Adipocyte (in vitro differentiated cells): ENCODE data around the gene NRXN3.

ENCODE experiments used
- DNase-seq: peaks from one replicate; pipeline ENCODE4 v3.0.0-alpha.2; 2015; ENCODE audit warnings: low read depth
- H3K27me3 ChIP-seq: replicated peaks from 2 replicates; pipeline ENCODE4 v1.7.0; 2013; ENCODE audit warnings: mild to moderate bottlenecking, low read length, moderate library complexity; ENCODE audit not compliant: control insufficient read depth, insufficient read depth
- H3K36me3 ChIP-seq: 2 replicates; pipeline ENCODE4 v1.7.0; 2013; ENCODE audit warnings: low read length, mild to moderate bottlenecking, moderate library complexity; ENCODE audit not compliant: control insufficient read depth, insufficient read depth, severe bottlenecking
- H3K4me1 ChIP-seq: 2 replicates; pipeline ENCODE4 v1.7.0; 2013; ENCODE audit warnings: mild to moderate bottlenecking, low read length, moderate library complexity; ENCODE audit not compliant: control insufficient read depth, insufficient read depth
- H3K4me3 ChIP-seq: 2 replicates; pipeline ENCODE4 v1.7.0; 2013; ENCODE audit warnings: mild to moderate bottlenecking, low read length, moderate library complexity
- H3K9ac ChIP-seq: 2 replicates; pipeline ENCODE4 v1.7.0; 2013; ENCODE audit warnings: mild to moderate bottlenecking, low read length, moderate library complexity
- H3K9me3 ChIP-seq: 2 replicates; pipeline ENCODE4 v1.7.0; 2013; ENCODE audit warnings: mild to moderate bottlenecking, low read length, moderate library complexity; ENCODE audit not compliant: control insufficient read depth

The NRXN3 gene

DNA sequence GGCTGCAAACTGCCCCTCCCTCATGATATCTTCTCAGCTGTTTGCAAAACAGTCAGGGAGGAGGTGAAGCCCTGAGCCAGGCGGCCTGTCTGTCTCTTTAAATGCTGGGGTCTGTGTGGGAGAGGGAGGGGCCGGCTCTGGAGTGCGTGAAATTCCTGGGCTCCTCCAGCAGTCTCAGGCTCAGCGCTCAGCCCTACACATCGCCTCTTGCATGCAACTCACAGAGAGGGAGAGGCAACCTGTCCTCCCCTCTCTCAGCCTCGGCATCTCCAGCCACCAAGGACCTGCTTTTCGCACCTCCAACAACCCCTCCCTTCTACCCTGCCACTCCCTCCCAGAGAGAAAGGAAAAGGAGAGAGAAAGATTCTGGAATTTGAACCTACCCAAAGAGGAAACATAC, at the start of gene NRXN3:
Gene NRXN3 (plus strand): TSS at position 171 of the 400 bp plus-strand sequence. CDS start 72,721 bp downstream, outside the sequence.
- H3K9ac ChIP-seq = no peak within 1 kb of the TSS
- H3K4me1 ChIP-seq = no peaks in the 10 kb centered on the region
- no peaks in the 10 kb centered on the region for H3K36me3 ChIP-seq
- H3K27me3 ChIP-seq = peaks cover 38% of the 10 kb centered on the region
- no peaks in the 10 kb centered on the region for H3K9me3 ChIP-seq
- H3K4me3 ChIP-seq = no peak within 1 kb of the TSS
- no peak for DNase-seq

DNA sequence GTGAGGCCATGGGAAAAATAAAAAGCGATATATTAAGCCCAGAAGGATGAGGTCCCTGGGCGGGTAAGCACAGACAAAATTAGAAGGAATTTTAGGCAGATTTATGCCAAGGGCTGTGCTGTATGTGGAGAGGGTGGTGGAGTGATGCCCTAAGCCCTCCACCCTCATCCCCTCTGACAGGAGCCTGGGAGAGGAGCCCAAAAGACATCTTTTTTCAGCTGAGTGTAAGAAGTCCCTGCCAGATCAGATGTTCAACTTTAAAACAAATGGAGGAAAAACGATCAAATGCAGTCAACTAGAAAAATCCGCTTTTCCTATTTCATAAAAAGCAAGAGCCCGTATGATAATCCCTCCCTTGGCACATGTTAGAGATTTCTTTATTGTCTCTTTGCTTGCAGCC, 47.7 kb upstream of the NRXN3 start:
- H3K27me3 ChIP-seq = peaks cover 8% of the 10 kb centered on the region
- no peaks in the 10 kb centered on the region for H3K36me3 ChIP-seq
- H3K4me3 ChIP-seq = no peak overlapping the region
- no peaks in the 10 kb centered on the region for H3K9me3 ChIP-seq
- no peaks in the 10 kb centered on the region for H3K4me1 ChIP-seq
- no peak overlapping the region for H3K9ac ChIP-seq
- DNase-seq = no peak

DNA sequence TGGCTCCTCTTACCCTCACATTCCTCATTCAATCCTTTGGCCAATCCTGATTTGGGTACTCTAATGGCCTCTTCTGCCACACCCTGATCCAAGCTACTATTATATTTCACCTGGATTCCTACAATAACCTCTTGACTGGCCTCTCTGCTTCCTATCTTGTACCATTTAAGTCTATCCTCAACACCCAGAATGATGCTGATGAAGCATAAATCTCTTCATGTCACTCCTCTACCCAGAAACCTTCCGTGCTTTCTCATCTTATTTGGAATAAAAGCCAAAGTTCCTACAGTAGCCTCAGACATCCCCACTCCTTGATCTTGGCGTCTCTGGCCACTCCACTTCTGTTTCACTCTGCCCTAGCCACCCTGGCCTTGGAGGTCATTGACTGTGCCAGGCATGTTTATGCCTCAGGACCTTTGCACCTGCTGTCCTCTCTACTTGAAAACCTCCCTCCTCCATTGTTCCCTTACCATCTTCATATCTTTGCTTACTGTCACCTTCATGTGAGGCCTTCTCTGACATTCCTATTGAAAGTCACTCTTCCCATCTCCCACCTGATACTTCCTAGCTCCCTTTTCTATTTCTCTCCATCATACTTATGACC, 46.4 kb upstream of the NRXN3 start:
- H3K4me3 ChIP-seq = no peak overlapping the region
- peaks cover 8% of the 10 kb centered on the region for H3K27me3 ChIP-seq
- H3K4me1 ChIP-seq = no peaks in the 10 kb centered on the region
- H3K36me3 ChIP-seq = no peaks in the 10 kb centered on the region
- no peak for DNase-seq
- H3K9ac ChIP-seq = no peak overlapping the region
- H3K9me3 ChIP-seq = no peaks in the 10 kb centered on the region

DNA sequence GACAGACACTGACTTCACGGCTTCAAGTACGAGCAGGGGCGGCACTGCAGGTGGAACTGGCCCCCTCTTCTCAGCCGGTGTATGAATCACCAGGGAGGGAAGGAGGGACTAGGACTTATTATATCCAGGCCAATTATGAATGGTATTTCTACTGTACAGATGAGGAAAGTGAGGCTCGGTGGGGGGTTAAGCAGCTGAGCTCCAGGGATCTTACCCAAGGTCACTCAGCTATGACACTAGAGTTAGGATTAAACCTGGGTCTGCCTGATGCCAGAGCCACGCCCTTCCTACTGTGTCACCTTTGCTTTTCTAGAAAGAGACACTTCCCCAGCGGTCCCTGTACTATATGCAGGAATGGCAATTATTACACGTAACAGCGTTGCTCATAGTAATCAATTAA, 42.2 kb upstream of the NRXN3 start:
- H3K36me3 ChIP-seq = no peaks in the 10 kb centered on the region
- H3K4me3 ChIP-seq = no peak overlapping the region
- no peak for DNase-seq
- H3K27me3 ChIP-seq = peaks cover 13% of the 10 kb centered on the region
- no peaks in the 10 kb centered on the region for H3K9me3 ChIP-seq
- H3K9ac ChIP-seq = no peak overlapping the region
- no peaks in the 10 kb centered on the region for H3K4me1 ChIP-seq

DNA sequence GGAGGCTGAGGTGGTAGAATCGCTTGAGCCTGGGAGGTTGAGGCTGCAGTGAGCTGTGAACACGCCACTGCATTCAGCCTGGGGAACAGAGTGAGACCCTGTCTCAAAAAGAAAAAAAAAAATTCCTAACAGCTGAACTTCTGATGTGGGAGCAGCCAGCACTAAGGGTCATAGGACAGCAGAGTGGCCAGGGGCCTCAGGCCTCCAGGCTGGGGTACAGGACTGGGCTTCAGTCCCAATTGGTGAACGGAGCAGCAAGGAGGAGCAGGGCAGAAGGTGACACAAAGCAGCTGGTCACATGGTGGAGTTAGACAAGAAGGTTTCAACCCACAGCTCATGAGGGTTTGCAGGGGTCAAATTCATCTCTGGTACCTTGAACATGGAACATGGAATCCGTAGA, 40.8 kb upstream of the NRXN3 start:
- Histone ChIP-seq H3K36me3 (no peaks in the 10 kb centered on the region), H3K27me3 (peaks cover 11% of the 10 kb centered on the region), H3K9ac (no peak overlapping the region), H3K4me1 (no peaks in the 10 kb centered on the region), H3K4me3 (no peak overlapping the region), H3K9me3 (no peaks in the 10 kb centered on the region)
- DNase-seq = no peak

DNA sequence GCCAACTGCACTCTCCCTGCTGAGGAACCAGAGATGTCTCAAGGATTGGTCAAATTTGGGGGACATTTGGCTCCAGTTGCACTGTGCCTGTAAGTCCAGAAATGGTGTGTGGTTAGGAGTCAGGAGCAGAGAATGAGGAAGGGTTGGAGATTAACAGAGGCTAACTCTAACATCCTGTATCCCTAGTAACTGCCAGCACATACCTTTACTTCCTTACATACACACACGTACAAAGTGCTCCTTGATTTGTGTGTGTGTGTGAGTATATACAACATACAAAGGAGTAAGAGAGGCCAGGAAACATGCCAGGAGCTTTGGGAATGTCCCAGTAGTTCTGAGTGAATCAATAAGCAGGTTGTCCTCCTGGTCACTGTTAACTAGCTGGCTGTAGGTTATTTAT, 39.8 kb upstream of the NRXN3 start:
- peaks cover 11% of the 10 kb centered on the region for H3K27me3 ChIP-seq
- H3K4me3 ChIP-seq = no peak overlapping the region
- no peaks in the 10 kb centered on the region for H3K4me1 ChIP-seq
- H3K9ac ChIP-seq = no peak overlapping the region
- no peaks in the 10 kb centered on the region for H3K9me3 ChIP-seq
- no peak for DNase-seq
- no peaks in the 10 kb centered on the region for H3K36me3 ChIP-seq

DNA sequence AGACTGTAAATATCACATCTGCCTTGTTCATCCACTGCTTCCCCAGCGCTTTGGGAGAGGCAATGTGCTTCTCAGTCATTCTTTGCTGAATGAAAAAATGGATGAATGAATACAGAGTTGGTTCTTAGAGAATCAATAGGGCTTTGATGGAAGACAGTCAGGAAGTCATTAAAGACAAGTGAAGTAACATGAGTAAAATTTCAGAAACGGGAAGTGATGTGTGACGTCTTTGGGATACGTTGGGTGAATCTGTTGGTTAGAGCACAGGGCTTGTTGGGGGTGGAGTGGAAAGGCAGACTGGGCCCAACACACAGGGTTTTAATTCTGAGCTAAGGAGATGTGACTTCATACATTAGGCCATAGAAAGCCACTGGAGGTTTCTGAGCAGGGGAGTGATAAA, 39.0 kb upstream of the NRXN3 start:
- no peak overlapping the region for H3K4me3 ChIP-seq
- H3K9ac ChIP-seq = no peak overlapping the region
- no peaks in the 10 kb centered on the region for H3K36me3 ChIP-seq
- no peaks in the 10 kb centered on the region for H3K9me3 ChIP-seq
- peaks cover 11% of the 10 kb centered on the region for H3K27me3 ChIP-seq
- DNase-seq = no peak
- H3K4me1 ChIP-seq = no peaks in the 10 kb centered on the region

DNA sequence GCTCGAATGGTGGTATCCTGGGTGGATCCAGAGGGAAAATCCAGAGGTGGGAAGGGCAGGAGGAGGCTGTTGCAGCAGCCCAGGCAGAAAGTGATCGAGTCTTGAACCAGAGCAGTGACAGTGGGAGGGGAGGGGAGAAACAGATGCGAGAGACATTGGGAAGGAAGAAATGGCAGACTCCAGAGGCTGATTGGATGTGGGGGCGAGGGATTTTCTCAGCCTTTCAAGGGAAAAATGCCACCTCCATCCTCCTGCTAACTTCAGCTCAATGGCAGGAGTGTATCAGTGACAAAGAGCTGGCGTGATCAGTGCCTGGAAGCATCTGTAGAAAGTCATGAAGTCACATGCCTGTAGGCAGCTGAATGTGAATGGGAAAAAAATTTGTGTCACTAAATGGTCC, 38.6 kb upstream of the NRXN3 start:
- Histone ChIP-seq H3K4me3 (no peak overlapping the region), H3K9me3 (no peaks in the 10 kb centered on the region), H3K36me3 (no peaks in the 10 kb centered on the region), H3K27me3 (peaks cover 9% of the 10 kb centered on the region), H3K4me1 (no peaks in the 10 kb centered on the region), H3K9ac (no peak overlapping the region)
- DNase-seq = no peak

DNA sequence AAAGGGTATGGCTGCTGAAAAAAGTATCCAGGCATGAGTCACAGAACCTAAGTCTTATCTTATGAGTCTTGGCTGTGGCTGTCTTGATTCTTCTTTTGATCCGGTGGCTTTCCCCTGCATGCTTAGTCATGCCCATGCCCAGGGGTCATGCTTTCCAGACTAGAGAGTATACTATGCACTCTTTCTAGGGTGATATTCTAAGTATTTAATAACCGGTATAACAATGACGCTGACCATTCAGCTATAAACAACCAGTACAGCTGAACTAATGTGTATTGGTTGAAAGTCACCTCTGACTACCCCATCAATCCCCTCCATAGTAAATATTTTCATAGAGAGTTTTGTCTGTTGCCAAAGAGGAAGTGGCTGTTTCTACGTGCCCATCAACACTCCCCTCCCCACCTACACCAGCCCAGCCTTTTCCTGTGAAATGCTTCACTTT, 34.7 kb upstream of the NRXN3 start:
- Histone ChIP-seq H3K36me3 (no peaks in the 10 kb centered on the region), H3K27me3 (peaks cover 3% of the 10 kb centered on the region), H3K9ac (no peak overlapping the region), H3K9me3 (no peaks in the 10 kb centered on the region), H3K4me3 (no peak overlapping the region), H3K4me1 (no peaks in the 10 kb centered on the region)
- DNase-seq = no peak

DNA sequence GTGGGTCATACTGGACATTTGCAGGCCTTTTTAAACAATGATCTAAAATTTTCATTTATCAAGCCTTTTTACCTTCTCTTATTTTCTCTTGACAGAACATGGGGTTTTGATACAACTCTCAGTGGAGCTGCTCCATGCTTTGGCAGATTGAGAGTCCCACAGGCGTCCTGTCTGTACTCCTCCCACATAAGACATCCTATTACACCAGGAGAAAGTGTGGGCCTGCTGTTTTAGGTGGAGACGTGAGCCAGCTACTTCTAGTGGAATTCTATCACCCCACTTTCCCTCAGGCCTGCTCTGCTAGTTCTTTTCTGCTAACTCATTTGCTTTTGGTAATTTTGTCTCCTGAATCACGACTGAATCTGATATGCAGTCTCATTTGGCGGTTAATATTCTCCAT, 33.5 kb upstream of the NRXN3 start:
- Histone ChIP-seq H3K4me3 (no peak overlapping the region), H3K27me3 (peaks cover 3% of the 10 kb centered on the region), H3K4me1 (no peaks in the 10 kb centered on the region), H3K9me3 (no peaks in the 10 kb centered on the region), H3K9ac (no peak overlapping the region), H3K36me3 (no peaks in the 10 kb centered on the region)
- DNase-seq = no peak

DNA sequence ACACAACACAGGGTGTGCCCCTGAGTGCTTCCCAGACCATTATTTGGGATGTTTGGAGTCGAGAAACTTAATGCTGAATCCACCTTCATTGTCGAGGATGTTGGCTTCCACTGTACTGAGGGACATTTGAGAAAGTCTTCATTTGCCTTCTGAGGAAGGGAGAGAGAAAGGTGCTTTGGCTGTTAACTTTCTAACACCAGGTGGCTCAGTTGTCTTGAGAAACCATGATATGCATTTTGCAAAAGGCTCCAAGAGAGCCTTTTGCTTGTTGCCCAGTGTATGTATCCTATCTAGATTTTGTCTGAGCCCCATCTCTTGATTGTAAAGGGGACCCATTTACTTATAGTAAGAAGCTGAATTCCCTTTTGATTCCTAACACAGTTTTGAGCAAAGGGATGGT, 28.6 kb upstream of the NRXN3 start:
- Histone ChIP-seq H3K9ac (no peak overlapping the region), H3K4me1 (no peaks in the 10 kb centered on the region), H3K36me3 (no peaks in the 10 kb centered on the region), H3K9me3 (no peaks in the 10 kb centered on the region), H3K4me3 (no peak overlapping the region), H3K27me3 (no peaks in the 10 kb centered on the region)
- no peak for DNase-seq

DNA sequence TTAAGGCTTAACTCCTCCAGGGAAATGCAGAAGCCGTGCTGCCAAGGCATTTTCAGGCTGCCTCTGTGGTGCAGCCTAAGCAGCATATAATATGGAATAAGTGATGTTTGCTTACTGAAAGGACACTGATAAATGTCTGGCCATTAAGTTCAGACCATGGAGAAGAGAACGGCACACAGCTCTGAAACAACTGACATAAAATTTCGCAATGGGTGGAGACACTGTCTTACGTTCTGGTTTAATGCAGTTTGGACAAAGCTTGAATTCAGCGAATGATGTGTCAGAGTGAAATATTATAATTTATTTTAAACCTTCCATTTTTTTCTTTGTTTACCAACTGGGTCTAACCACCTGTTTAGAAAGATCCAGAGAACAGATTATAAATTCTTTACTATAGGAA, 27.2 kb upstream of the NRXN3 start:
- Histone ChIP-seq H3K27me3 (no peaks in the 10 kb centered on the region), H3K9ac (no peak overlapping the region), H3K9me3 (no peaks in the 10 kb centered on the region), H3K36me3 (no peaks in the 10 kb centered on the region), H3K4me1 (no peaks in the 10 kb centered on the region), H3K4me3 (no peak overlapping the region)
- DNase-seq = no peak
